Neural crest cell (in vitro differentiated cells): ENCODE measurements around the gene SH3D21. TPM values are rescaled to one million over a fixed set of nuclear protein-coding genes. Genes with fewer than 3 reads are reported as not detected.
A peak's percentile ranks its signal among the peaks of the same experiment; 100 is the strongest.

Experiments
- DNase-seq: peaks from one replicate; pipeline ENCODE4 v3.0.0; 2021; ENCODE audit warnings: low read depth, mixed read lengths, low spot score
- H3K27ac Mint-ChIP-seq: one replicate; pipeline ENCODE4 v1.8.0; 2021; ENCODE audit warnings: mild to moderate bottlenecking, mixed read lengths; ENCODE audit not compliant: unreplicated experiment
- H3K27me3 Mint-ChIP-seq: 2 replicates; pipeline ENCODE4 v1.8.0; 2021; ENCODE audit warnings: low read depth, mild to moderate bottlenecking, mixed read lengths
- H3K36me3 Mint-ChIP-seq: 2 replicates; pipeline ENCODE4 v1.8.0; 2021; ENCODE audit warnings: low read depth, mild to moderate bottlenecking, mixed read lengths
- H3K4me1 Mint-ChIP-seq: 2 replicates; pipeline ENCODE4 v1.8.0; 2021; ENCODE audit warnings: mixed read lengths
- H3K4me3 Mint-ChIP-seq: one replicate; pipeline ENCODE4 v1.8.0; 2021; ENCODE audit warnings: mild to moderate bottlenecking, mixed read lengths
- H3K9me3 Mint-ChIP-seq: 2 replicates; pipeline ENCODE4 v1.8.0; 2021; ENCODE audit warnings: mixed read lengths
- CTCF ChIP-seq: fragments of 200-600 bp; sonication (generic); conservative IDR thresholded peaks from 2 replicates; pipeline ENCODE4 v1.5.0; 2021; ENCODE audit warnings: antibody characterized with exemption, mild to moderate bottlenecking
- total RNA-seq: library from RNA; stranded (reverse); gene quantifications from 2 replicates; pipeline ENCODE4 v1.2.1, GENCODE V29; 2021

Gene SH3D21
- total RNA-seq, 1 donor from 2014 or later = 5.4 TPM

GRCh38 chr1:36329817-36330216 lies 23.6 kb downstream of the SH3D21 start:
- Mint-ChIP-seq H3K36me3 (no peaks in the 10 kb centered on the region), H3K4me3 (peak overlapping the region; percentile 21), H3K27ac (no peak overlapping the region), H3K27me3 (no peaks in the 10 kb centered on the region), H3K4me1 (peaks cover 19% of the 10 kb centered on the region), H3K9me3 (no peaks in the 10 kb centered on the region)
- DNase-seq = no peak
- no peak for TF ChIP-seq CTCF

- no peak for DNase-seq
- no peaks in the 10 kb centered on the region for H3K9me3 Mint-ChIP-seq
- H3K27me3 Mint-ChIP-seq = no peaks in the 10 kb centered on the region
- H3K4me1 Mint-ChIP-seq = peaks cover 19% of the 10 kb centered on the region
- H3K27ac Mint-ChIP-seq = no peak overlapping the region
- no peaks in the 10 kb centered on the region for H3K36me3 Mint-ChIP-seq
- TF ChIP-seq CTCF = no peak
- H3K4me3 Mint-ChIP-seq = no peak overlapping the region
These were observed 24.8 kb downstream of the SH3D21 start for GRCh38 chr1:36330940-36331339.

GRCh38 chr1:36337830-36338229 lies 31.7 kb downstream of the SH3D21 start:
- Mint-ChIP-seq H3K27ac (no peak overlapping the region), H3K27me3 (no peaks in the 10 kb centered on the region), H3K4me3 (no peak overlapping the region), H3K9me3 (no peaks in the 10 kb centered on the region), H3K36me3 (no peaks in the 10 kb centered on the region), H3K4me1 (peaks cover 16% of the 10 kb centered on the region)
- no peak for DNase-seq
- no peak for TF ChIP-seq CTCF

GRCh38 chr1:36339215-36339614 lies 33.0 kb downstream of the SH3D21 start:
- Mint-ChIP-seq H3K27me3 (no peaks in the 10 kb centered on the region), H3K4me3 (no peak overlapping the region), H3K36me3 (no peaks in the 10 kb centered on the region), H3K27ac (no peak overlapping the region), H3K4me1 (peaks cover 16% of the 10 kb centered on the region), H3K9me3 (no peaks in the 10 kb centered on the region)
- TF ChIP-seq CTCF = no peak
- no peak for DNase-seq

- H3K9me3 Mint-ChIP-seq = no peaks in the 10 kb centered on the region
- H3K27ac Mint-ChIP-seq = peak overlapping the region; percentile 43
- no peak for DNase-seq
- no peaks in the 10 kb centered on the region for H3K36me3 Mint-ChIP-seq
- no peak overlapping the region for H3K4me3 Mint-ChIP-seq
- TF ChIP-seq CTCF = no peak
- no peaks in the 10 kb centered on the region for H3K27me3 Mint-ChIP-seq
- H3K4me1 Mint-ChIP-seq = peaks cover 16% of the 10 kb centered on the region
These were observed 33.4 kb downstream of the SH3D21 start for GRCh38 chr1:36339615-36340014.
